ENCODE data around the gene AGMAT. TPM values are rescaled to one million over a fixed set of nuclear protein-coding genes. Genes with fewer than 3 reads are reported as not detected.

Gene AGMAT
- total and polyA plus RNA-seq, 9 of the 15 experiments (the other 6 are each of a cell fraction or from before 2014, with no cell fraction given): not detected

- TF ChIP-seq TEAD1 (CRISPR knock-in tag; IDR thresholded peaks at IDR 0.05): peak in 1 of 2 experiments; percentile 42; a peak in 1 of 4 replicates
- peak; percentile 77 for TF ChIP-seq ZNF592 (IDR thresholded peaks at IDR 0.05)
- TF ChIP-seq MTA2 (IDR thresholded peaks at IDR 0.05; ENCODE audit: low read depth): no peak
- TF ChIP-seq ELK1 (CRISPR knock-in tag; IDR thresholded peaks at IDR 0.05): no peak
- TF ChIP-seq THAP12 (CRISPR knock-in tag; IDR thresholded peaks at IDR 0.05): peak; percentile 95
- no peak for TF ChIP-seq POLR3A (IDR thresholded peaks at IDR 0.05; ENCODE audit: borderline replicate concordance, extremely low read depth, insufficient read depth, insufficient read length)
- peak; percentile 91 for TF ChIP-seq FUS (optimal IDR thresholded peaks at IDR 0.05; ENCODE audit: low read depth, low read length)
- no peak for TF ChIP-seq ARID2 (IDR thresholded peaks at IDR 0.05)
- TF ChIP-seq ZNF280B (CRISPR knock-in tag; IDR thresholded peaks at IDR 0.05): no peak
- TF ChIP-seq RREB1 (CRISPR knock-in tag; IDR thresholded peaks at IDR 0.05): no peak
These were observed 32.6 kb upstream of the AGMAT start, which contains the start of gene DDI2 (continued) for GRCh38 chr1:15617173-15618076.

Measured in K562 (cell line).